HG03159 (cell line): Measurements from ENCODE around the gene SLC6A12.
"Not testable (repeated sequence)": the region's sequence is repeated elsewhere in the genome, so short reads cannot be mapped to it uniquely, and the experiment has no call there.

ENCODE experiments used
- ATAC-seq: cut with Tn5 transposase; IDR thresholded peaks from one replicate; pipeline ENCODE4 v1.9.1; 2021; ENCODE audit warnings: mild to moderate bottlenecking, moderate library complexity; ENCODE audit not compliant: unreplicated experiment

SLC6A12 gene

GRCh38 chr12:198705-199104 is 15.3 kb downstream of the SLC6A12 start:
- no peak for ATAC-seq

- ATAC-seq = no peak
Measured at GRCh38 chr12:197911-198695, 15.9 kb downstream of the SLC6A12 start.

- ATAC-seq = no peak
Measured at GRCh38 chr12:197347-197746, 16.6 kb downstream of the SLC6A12 start.

- no peak for ATAC-seq
Measured at GRCh38 chr12:196436-196835, 17.5 kb downstream of the SLC6A12 start.

- ATAC-seq = no peak
Measured at GRCh38 chr12:195951-196350, 18.0 kb downstream of the SLC6A12 start.

GRCh38 chr12:195156-195555 is 18.8 kb downstream of the SLC6A12 start:
- ATAC-seq = no peak

- no peak for ATAC-seq
Measured at GRCh38 chr12:194276-194675, 19.7 kb downstream of the SLC6A12 start.

GRCh38 chr12:193261-193660 is 20.7 kb downstream of the SLC6A12 start:
- no peak for ATAC-seq

GRCh38 chr12:191541-191940 is 22.4 kb downstream of the SLC6A12 start:
- no peak for ATAC-seq

- ATAC-seq = no peak
Measured at GRCh38 chr12:190881-191280, 23.1 kb downstream of the SLC6A12 start.

GRCh38 chr12:189622-189962 is 24.4 kb downstream of the SLC6A12 start:
- no peak for ATAC-seq

GRCh38 chr12:188910-189621 is 24.9 kb downstream of the SLC6A12 start:
- no peak for ATAC-seq

- not testable (repeated sequence) for ATAC-seq
Measured at GRCh38 chr12:187986-188909, 25.7 kb downstream of the SLC6A12 start.

GRCh38 chr12:186006-186625 is 27.8 kb downstream of the SLC6A12 start:
- no peak for ATAC-seq

GRCh38 chr12:185576-185955 is 28.4 kb downstream of the SLC6A12 start:
- no peak for ATAC-seq

- no peak for ATAC-seq
Measured at GRCh38 chr12:184811-185575, 29.0 kb downstream of the SLC6A12 start.

- no peak for ATAC-seq
Measured at GRCh38 chr12:182381-182892, 31.5 kb downstream of the SLC6A12 start.

- ATAC-seq = no peak
Measured at GRCh38 chr12:181921-182320, 32.0 kb downstream of the SLC6A12 start.

GRCh38 chr12:180445-180844 is 33.5 kb downstream of the SLC6A12 start:
- ATAC-seq = no peak

GRCh38 chr12:179885-180284 is 34.1 kb downstream of the SLC6A12 start:
- ATAC-seq = no peak
